Measurements from ENCODE around the gene PPP2R2C.

- no peak for TF ChIP-seq POLR2AphosphoS5 (IDR thresholded peaks at IDR 0.05; ENCODE audit: low read depth)
- peak; percentile 55 for TF ChIP-seq EZH2 (IDR thresholded peaks at IDR 0.05; ENCODE audit: low read depth, unreplicated experiment)
- no peak for TF ChIP-seq CTCF (conservative IDR thresholded peaks at IDR 0.05; ENCODE audit: low read depth in 2 of 2)
- TF ChIP-seq CREB1 (CRISPR knock-in tag; IDR thresholded peaks at IDR 0.05; ENCODE audit: low read depth): no peak
Observed at GRCh38 chr4:6470502-6471306, 1.7 kb downstream of the PPP2R2C start.

Data from GM23338 (cell line).